HG02610 (cell line): ENCODE data around the gene DSTN.

Experiments
- ATAC-seq: cut with Tn5 transposase; IDR thresholded peaks from one replicate; pipeline ENCODE4 v1.9.1; 2021; ENCODE audit warnings: mild to moderate bottlenecking, moderate library complexity; ENCODE audit not compliant: unreplicated experiment

Gene DSTN

DNA sequence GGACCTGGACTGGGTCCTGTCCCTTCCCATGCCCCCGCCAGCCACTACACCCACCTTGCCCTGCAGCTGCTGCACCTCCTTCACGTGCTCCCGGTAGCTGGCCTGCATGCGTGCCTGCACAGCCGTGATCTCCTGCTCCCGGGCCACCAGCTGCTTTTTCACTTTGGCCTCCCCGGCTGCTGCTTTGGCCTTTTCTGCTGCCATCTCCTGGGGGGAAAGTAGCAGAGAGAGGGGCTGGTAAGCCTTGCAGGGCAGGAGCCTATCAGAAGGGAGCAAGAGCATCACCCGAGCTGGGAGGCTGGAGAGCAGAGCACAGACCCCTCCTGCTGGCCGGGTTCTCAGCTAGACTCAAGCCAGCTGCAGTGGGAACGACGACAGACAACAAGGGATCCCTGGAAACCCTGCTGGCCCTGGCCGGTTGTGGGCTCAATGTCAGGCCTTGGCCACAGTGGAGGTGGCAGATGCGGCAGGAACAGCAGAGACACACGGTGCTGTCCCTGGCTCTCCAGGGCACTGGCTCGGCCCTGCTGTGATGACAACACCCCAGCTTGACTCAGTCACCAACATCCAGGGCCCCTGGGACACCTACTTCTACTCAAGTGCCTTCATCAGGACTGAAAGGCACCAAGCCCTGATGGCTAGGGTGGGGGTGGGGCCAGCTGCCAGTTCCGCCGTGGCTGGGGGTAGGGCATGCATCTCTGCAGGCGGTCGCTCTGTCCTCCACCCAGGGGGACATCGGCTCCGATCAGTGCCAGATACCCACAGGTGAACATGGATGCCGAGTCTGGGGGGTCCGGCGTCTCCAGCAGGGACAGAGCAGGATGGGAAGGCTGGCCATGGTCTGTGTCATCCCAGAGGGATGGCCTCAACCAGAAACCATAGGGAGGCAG, 66.9 kb downstream of the DSTN start:
- ATAC-seq = no peak

DNA sequence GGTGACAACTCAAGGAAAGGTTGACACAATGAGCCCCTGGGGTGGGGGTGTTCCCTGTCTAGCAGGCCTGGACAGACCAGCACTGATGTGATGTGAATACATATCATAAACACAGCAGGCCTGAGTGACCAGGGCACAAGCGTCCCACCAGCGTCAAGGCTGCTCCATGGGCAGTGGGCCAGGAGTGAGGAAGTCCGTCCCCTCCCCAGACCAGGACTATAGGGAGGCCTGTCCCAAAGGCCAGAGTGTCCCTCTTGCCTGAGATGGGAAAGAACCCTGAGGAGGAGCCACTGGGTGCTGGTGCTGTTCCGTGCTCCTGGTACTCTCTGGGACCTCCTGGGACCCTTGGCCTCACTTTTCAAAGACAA, 67.5 kb downstream of the DSTN start:
- no peak for ATAC-seq

DNA sequence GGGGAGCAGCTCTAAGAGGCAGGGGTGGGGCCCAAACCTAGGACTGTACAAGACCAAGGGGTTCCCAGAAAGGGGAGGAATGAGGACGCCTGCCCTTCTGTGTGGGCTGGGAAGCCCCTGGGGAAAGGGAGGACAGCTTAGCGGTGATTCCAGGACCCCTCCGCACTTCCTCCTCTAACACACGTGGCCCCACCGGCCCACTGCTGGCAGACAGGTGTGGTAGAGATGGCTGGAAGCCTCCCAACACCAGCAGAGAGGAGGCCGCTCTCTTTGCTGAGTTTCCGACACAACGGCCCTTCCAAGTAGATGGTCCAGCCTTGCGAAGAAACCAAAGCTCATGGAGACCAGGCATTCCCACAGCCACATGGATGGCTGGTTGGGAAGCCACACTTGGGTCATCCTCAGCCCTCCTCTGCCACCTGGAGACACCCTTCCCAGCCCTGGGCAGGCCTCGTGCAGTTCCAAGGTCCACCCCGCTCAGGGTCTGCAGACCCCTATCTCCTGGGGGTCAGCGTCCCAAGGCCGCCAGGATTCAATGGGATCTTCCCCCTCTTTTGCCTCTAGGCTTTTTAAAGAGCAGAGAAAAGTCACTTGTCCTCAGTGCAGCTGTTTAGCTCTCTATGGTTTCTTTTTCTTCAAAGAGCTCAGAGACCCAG, 68.2 kb downstream of the DSTN start:
- ATAC-seq = no peak

DNA sequence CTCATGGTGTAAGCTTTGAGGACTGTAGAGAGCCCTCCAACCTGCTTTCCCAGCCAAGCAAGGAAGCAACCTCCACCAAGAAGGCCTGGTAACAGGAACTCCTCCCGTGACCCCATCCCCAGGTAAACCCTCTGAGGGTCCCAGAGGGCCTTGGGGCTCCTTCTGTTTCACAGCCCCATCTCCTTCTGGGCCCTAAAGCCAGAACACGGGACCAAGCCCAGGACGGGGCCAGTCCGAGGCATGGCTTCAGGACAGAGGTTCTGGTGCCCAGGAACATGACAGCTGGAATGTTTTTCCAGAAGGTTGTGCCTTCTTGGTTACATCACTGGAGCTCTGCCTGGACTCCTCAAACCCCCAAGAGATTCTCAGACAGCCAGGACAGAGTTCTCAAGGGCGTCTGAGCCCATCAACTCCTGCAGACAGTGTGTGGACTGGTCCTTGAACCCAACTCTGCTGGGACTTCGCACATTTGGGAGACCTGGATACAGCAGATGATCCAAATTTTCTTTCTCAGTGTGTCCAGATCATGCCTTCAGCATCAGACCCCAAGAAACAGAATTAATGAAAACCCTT, 69.0 kb downstream of the DSTN start:
- ATAC-seq = no peak

DNA sequence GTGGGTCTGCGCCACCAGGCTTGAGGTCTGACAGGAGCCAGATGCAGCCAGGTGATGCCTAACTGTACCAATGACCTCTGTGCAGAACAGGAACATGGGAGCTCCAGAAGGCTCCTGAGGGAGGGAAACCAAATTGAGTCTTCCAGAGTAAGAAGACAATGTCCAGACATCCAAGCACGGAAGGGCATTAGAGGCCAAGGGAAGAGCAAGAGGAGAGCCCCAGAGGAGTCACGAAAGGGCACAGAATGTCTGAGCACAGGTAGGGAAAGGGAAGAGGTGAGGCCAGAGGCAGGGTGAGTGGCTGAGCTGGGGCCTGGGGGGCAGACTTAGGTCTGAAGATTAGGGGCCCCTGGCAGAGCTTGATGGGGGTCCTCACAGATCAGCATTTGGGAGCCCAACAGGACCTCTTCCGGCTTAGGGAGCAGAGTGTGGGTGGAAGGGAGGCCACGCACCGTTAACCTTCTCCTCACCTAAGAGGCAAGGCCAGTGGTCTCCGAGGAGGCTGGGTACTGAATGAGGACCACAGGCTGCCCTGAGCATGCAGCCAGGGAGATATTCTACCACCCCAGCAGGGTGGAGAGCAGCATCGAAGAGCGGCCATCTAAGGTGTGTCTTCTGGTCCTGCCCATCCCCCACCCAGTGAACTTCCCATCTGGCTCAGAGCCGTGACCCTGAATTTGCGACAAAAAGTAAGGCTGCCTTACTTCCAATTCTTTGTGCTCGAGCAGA, 70.4 kb downstream of the DSTN start:
- ATAC-seq = no peak

GRCh38 chr20:17640875-17641378, 71.1 kb downstream of the DSTN start:
- no peak for ATAC-seq

- no peak for ATAC-seq
Observed at GRCh38 chr20:17641520-17641964, 71.7 kb downstream of the DSTN start.

DNA sequence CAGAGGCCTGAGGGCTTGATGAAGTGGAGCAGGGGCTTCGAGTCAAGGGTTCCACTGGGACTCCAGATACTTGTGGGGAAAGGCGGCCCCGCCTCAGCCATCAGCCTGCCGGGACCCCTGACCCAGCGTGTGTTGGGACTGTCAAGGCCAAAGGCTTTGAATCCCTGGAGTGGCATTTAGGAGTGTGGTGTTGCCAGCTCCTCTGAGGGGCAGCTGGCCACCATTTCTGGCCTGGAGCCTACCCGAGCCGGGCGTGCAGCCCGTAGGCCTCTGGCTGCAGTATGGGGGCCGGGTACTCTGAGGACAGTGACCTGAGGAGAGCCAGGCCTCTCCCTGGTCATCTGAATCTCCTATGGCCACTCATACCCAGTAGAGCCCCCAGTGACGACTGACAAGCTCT, 72.1 kb downstream of the DSTN start:
- no peak for ATAC-seq

DNA sequence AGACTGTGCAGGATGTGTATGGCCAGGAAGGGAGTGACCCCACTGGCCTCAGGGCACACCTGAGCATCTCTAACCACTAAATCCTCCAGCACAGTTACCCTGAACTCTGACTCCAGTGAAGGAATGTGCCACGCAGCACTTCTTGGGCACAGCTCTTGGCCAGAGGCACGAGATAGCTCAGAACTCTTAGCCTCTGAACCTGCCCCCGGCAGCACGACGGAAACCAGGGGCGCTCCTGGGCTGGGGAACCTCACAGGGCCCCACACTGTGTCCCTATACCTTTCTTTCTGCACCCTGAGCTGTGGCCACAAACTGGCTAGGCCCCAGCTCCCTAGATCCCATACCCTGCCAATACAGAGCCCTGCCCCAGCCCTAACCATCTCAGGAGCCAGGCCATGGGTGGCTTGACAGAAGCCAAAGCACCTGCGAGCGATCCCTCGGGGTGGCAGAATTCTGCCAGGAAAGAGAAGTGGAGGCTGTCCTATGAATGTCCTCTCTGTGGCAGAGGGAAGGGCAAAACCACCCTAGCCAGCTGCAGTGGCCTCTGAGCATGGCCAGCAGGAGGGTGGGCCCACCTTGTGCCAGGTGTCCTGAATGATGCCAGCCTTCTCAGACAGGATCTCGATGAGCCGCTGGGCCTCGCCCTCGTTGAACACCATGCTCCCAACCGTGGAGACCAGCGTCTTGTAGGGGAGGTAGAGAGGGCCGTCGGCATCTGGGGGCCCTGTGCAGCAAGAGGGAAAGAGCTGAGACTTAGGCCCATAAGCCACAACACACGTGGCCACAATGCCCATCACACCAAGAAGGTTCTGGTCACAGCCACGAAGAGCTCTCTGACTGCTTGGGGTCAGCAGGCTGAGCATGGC, 72.8 kb downstream of the DSTN start:
- ATAC-seq = no peak

- ATAC-seq = no peak
Observed at GRCh38 chr20:17643531-17644188, 73.8 kb downstream of the DSTN start.

GRCh38 chr20:17644451-17644850, 74.6 kb downstream of the DSTN start:
- ATAC-seq = no peak

DNA sequence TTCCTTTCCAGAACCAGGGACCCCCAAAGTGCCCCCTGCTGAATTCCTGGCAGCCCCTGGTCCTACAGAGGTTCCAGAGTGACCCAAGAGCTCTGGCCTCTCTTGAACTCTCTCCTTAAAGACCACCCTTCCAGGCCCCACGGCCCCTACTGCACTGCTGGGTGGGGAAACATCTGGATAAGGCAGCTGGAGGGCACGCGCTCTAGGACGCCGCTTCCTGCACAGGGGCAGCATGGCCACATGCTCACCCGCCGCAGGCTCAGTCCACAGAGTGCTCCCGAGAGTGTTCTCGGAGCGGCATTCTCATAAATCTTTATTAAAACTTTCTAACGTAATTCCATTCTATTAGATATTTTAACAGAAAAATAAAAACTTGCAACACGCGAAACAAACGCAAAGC, 75.1 kb downstream of the DSTN start:
- ATAC-seq = no peak

- no peak for ATAC-seq
Observed at GRCh38 chr20:17645546-17646208, 75.8 kb downstream of the DSTN start.

DNA sequence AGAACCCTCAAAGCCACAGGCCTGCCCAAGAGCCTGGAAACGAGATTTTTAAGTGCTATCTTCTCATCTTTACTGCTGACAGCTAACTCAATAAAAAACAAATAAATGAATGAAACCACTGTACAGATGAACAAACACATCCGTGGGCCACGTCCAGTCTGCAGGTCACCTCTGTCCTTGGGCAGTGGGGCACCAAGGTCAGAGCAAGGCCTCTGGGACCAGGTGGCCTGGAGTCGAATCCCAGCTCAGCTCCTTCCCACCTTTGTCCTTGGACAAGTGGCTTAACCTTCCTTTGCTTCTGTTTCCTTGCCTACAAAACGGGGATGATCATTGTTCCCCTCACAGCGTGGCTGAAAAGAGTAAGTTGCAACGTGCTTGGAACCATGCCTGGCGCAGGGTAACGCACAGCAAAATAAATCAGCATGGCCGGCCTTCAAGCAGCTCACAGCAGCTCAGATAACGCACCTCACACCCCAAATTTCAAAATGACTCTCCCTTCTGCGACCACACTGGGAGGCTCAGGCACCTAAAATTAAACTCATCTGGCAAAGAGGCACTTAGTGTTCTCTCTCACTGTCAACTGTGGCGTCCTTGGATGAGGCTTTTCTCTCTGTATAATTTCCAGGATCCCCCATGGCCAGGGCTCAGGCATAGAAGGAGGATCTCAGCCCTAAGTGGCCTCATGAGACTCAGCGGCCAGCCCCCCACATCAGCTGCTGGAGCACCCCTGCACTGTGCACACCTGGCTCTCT, 76.5 kb downstream of the DSTN start:
- no peak for ATAC-seq

- ATAC-seq = no peak
Observed at GRCh38 chr20:17646961-17647301, 77.1 kb downstream of the DSTN start.

DNA sequence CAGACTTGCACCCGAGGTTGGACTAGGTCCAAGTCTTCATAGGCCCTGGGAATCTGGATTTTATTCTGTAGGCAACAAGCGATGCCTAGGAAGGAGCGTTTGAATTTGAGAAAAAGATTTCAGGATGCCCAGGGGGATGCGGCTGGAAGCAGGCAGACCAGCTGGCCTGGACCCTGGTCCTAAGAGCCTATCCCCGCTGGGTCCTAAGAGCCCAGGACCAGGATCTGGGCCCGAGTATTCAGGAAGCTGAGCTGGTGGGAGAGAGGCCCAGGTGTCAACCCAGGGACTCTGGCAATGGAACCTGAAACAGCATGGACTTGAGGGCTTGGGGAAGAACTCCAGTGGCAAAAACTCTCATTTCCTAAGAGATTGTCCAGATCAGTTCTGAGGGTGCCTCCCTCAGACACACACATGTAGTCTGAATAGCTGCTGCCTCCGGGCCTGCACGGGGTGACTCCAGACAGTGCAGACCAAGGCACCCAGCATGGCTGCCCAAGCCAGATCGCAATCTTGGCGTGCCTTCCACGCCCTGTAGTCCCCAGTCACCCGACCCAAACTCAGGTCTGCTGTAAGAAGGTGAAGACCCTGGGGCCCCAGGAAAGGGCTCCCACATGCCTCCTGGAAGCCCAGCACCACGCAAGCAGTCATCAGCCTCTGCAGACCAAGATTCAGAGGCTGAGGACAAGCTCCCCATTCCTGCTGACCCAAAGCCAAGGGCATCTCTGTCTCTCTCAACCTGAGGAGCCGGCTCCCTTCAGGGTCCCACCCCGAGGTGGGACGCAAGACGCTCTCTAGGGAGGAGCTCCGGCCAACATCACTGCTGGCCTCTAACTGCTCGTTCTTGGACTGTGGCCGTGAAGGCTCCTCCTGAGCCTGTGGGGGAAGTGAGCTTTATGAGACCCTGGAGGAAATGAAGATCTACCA, 77.8 kb downstream of the DSTN start:
- no peak for ATAC-seq

- no peak for ATAC-seq
Observed at GRCh38 chr20:17648315-17648646, 78.4 kb downstream of the DSTN start.
